NT2/D1 (cell line): Measurements from ENCODE around the gene GLT8D2.

Source experiments
- DNase-seq: peaks from one replicate; pipeline ENCODE4 v3.0.0-alpha.2; 2011; ENCODE audit warnings: low read depth, low spot score
- H3K27me3 ChIP-seq: 2 replicates; pipeline ENCODE4 v1.6.0; 2011; ENCODE audit warnings: mild to moderate bottlenecking; ENCODE audit not compliant: insufficient read length, insufficient read depth
- H3K36me3 ChIP-seq: 2 replicates; pipeline ENCODE4 v1.6.1; 2011; ENCODE audit warnings: mild to moderate bottlenecking, low read length, mixed read lengths; ENCODE audit not compliant: insufficient read depth, insufficient read length
- H3K4me1 ChIP-seq: 2 replicates; pipeline ENCODE4 v1.5.1; 2011; ENCODE audit not compliant: insufficient read depth, insufficient read length
- H3K4me3 ChIP-seq: 2 replicates; pipeline ENCODE4 v1.5.1; 2011; ENCODE audit warnings: low read depth; ENCODE audit not compliant: insufficient read length
- H3K9ac ChIP-seq: 2 replicates; pipeline ENCODE4 v1.6.0; 2011; ENCODE audit warnings: low read depth; ENCODE audit not compliant: insufficient read length
- H3K9me3 ChIP-seq: 2 replicates; pipeline ENCODE4 v1.5.1; 2011; ENCODE audit warnings: mild to moderate bottlenecking, low read length; ENCODE audit not compliant: insufficient read depth
- SUZ12 ChIP-seq: IDR thresholded peaks from 2 replicates; pipeline ENCODE4 v1.6.1; 2011; ENCODE audit not compliant: insufficient read length, insufficient read depth; ENCODE audit errors: extremely low read depth
- YY1 ChIP-seq: IDR thresholded peaks from 2 replicates; pipeline ENCODE4 v1.6.1; 2011; ENCODE audit not compliant: insufficient read length, insufficient read depth
- ZNF274 ChIP-seq: IDR thresholded peaks from 2 replicates; pipeline ENCODE4 v1.6.1; 2011; ENCODE audit warnings: mild to moderate bottlenecking, low read depth, low read length

The GLT8D2 gene

DNA sequence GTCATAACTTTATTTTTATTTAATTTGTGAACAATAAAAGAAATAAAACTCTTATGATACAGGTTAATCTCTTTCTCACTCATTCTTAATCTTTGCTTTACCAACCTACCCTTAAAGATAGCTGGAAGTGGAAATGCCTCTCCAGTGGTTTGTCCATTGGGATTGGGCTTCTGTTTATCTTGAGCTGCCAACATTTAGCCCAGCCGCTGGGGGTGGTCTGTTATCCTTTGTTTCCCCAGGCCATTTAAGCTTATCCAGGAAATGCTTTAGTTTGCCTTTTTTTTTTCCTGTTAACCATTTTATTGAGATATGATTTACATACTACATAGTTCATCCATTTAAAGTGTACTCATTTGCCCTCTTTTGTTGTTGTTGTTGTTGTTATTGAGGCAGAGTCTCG is 76.1 kb downstream of the GLT8D2 start:
- H3K36me3 ChIP-seq, result peaks cover 88% of the 10 kb centered on the region
- no peak for DNase-seq
- H3K27me3 ChIP-seq, result no peaks in the 10 kb centered on the region
- peaks cover 2% of the 10 kb centered on the region for H3K4me1 ChIP-seq
- H3K9ac ChIP-seq, result no peak overlapping the region
- H3K9me3 ChIP-seq, result no peaks in the 10 kb centered on the region
- no peak for TF ChIP-seq SUZ12
- TF ChIP-seq ZNF274, result no peak
- TF ChIP-seq YY1, result no peak
- H3K4me3 ChIP-seq, result no peak overlapping the region

DNA sequence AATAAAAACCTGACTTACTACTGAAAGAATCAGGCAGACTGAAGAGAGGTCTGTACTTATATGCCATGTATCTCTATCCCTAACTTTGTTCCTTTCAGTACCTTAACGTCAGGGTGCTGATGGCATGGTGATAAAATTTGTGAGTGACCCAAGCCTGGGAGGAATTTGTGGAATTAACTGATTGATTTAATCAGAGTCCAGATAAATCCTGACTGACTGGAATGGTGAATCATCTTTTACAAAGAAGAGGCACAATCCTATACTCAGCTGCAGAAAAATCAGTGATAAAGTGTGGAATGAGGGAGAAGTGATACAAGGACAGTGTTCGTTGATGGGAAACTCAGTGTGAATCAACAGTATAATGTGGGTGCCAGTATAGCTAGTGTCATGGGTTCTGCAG is 80.6 kb downstream of the GLT8D2 start:
- Histone ChIP-seq H3K9ac (no peak overlapping the region), H3K9me3 (no peaks in the 10 kb centered on the region), H3K27me3 (no peaks in the 10 kb centered on the region), H3K4me3 (no peak overlapping the region), H3K4me1 (peaks cover 2% of the 10 kb centered on the region), H3K36me3 (peaks cover 74% of the 10 kb centered on the region)
- TF ChIP-seq YY1, result no peak
- TF ChIP-seq ZNF274, result no peak
- no peak for TF ChIP-seq SUZ12
- DNase-seq, result no peak

DNA sequence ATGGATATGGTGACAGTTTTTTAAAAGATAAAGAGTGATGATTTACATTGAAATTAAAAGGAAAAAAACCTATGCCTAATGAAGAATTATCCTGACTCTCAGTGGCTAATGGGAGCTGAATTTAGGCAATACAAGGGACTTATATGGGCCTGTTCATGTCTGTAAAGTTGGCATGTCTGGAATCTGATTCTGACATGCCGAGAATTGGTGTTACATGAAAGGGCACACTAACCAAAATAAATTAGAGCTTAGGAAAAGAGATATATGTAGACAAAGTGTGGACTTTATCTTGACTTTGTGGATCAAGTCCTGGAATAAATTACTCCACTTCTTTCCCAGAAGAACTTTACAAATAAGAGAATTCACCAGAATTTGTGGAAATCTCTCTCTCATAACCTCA is 83.3 kb downstream of the GLT8D2 start:
- DNase-seq, result no peak
- Histone ChIP-seq H3K36me3 (peaks cover 72% of the 10 kb centered on the region), H3K4me1 (peaks cover 2% of the 10 kb centered on the region), H3K27me3 (no peaks in the 10 kb centered on the region), H3K9me3 (no peaks in the 10 kb centered on the region), H3K9ac (peak overlapping the region; percentile 93), H3K4me3 (peak overlapping the region; percentile 90)
- TF ChIP-seq SUZ12, result no peak
- TF ChIP-seq YY1, result no peak
- TF ChIP-seq ZNF274, result no peak

DNA sequence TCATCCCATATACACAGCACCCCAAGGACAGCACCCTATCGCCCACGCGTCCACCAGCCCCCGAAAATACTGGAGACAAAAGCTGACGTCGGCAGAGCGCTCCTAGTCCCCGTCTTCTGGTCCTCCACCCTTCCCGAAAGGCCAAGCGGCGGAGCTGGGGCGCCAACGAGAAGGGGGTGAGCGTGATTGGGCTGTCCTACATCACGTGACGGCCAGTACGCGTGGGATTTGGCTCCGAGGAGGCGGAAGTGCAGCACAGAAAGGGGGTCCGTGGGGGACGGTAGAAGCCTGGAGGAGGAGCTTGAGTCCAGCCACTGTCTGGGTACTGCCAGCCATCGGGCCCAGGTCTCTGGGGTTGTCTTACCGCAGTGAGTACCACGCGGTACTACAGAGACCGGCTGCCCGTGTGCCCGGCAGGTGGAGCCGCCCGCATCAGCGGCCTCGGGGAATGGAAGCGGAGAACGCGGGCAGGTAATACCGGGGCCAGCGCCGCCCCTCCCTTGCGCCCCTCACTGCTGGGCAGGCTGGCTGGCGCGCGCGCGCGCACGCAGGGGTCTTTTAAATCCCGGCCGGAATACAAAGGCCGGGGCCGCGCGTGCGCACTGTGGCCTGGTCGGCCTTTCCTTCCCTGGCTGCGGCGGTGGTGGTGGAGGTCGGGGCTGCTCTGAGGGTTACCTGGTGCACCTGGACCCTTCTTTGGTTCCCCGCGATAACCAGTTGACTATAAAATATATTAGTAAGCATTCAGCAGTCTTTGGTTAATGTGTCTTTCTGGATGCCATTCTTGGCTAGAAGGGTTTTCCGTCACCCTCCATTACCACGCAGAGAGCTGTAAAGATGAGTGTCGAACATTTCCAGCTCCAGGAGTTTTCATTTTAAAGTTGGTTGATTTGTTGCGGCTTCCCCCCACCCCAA is 84.1 kb downstream of the GLT8D2 start, which contains the start of gene TDG:
TDG (plus strand) TSS at position 283 of the 915 bp plus-strand sequence; CDS start at position 449, 166 bp downstream.
- Histone ChIP-seq H3K4me1 (peaks cover 2% of the 10 kb centered on the region), H3K9me3 (no peaks in the 10 kb centered on the region), H3K36me3 (peaks cover 64% of the 10 kb centered on the region), H3K27me3 (no peaks in the 10 kb centered on the region), H3K9ac (peak within 1 kb of the TSS; percentile 93), H3K4me3 (peak within 1 kb of the TSS; percentile 90)
- peak; percentile 98 for DNase-seq
- no peak for TF ChIP-seq YY1
- TF ChIP-seq ZNF274, result no peak
- TF ChIP-seq SUZ12, result no peak

DNA sequence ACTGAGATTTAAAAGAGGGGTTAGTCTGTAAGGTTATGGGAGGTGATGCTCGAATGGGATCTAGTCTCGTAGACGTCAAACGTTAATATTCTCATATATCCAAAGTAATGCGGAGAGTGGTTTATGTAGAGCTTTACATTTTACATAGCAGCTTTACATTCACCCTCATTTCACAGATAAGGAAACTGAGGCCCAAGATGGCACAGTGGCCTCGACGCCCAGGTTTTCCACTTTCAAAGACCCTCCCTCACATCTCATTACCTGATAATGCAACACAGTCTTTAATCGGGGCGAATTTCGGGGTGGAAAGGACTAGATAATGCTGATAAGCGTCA is 84.8 kb downstream of the GLT8D2 start:
- H3K4me1 ChIP-seq, result peaks cover 2% of the 10 kb centered on the region

DNA sequence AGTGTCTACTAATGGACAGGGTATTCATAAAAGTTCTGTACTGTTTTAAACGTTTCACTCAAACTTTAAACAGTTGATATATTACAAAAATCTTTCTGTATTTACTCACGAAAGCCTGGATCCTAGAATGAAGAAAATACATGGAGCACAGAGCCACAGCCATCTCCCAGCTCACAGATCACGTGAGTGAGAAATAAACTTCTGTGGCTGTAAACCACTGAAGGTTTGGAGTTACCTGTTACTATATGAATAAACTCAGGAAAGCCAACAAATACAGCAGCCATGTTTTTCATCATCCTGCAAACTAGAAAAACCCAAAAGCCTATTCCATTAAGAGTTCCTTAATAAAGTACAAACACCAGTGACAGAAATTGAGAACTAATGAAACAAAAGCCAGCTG is 85.2 kb downstream of the GLT8D2 start:
- H3K36me3 ChIP-seq, result peaks cover 53% of the 10 kb centered on the region
- no peak for TF ChIP-seq ZNF274
- TF ChIP-seq SUZ12, result no peak
- TF ChIP-seq YY1, result no peak
- DNase-seq, result no peak

More for the DNA sequence above, 84.8 kb downstream of the GLT8D2 start:
- no peak for DNase-seq
- peak overlapping the region; percentile 90 for H3K4me3 ChIP-seq
- peaks cover 57% of the 10 kb centered on the region for H3K36me3 ChIP-seq
- TF ChIP-seq ZNF274 (no peak), YY1 (no peak), SUZ12 (no peak)
- H3K9me3 ChIP-seq, result no peaks in the 10 kb centered on the region
- H3K27me3 ChIP-seq, result no peaks in the 10 kb centered on the region
- H3K9ac ChIP-seq, result peak overlapping the region; percentile 93

DNA sequence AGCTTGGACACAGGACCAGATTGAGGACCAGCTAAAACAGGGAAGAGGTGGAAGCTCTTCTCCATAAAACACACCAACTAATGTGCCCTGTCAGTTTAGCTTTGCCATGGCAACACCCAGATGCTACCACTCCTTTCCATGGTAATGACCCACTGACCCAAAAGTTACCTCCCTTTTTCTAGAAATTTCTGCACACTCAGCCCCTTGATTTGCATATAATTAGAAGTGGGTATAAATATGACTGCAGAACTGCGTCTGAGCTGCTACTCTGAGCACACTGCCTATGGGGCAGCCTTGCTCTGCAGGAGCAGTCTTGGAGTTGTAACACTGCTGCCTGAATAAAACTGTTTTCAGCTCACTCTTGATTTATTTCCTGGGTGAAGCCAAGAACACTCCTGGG is 87.5 kb downstream of the GLT8D2 start:
- TF ChIP-seq ZNF274 (no peak), SUZ12 (no peak), YY1 (no peak)
- peaks cover 30% of the 10 kb centered on the region for H3K36me3 ChIP-seq
- no peak for DNase-seq
- H3K4me1 ChIP-seq, result no peaks in the 10 kb centered on the region
- H3K9me3 ChIP-seq, result no peaks in the 10 kb centered on the region
- no peak overlapping the region for H3K9ac ChIP-seq
- no peak overlapping the region for H3K4me3 ChIP-seq
- no peaks in the 10 kb centered on the region for H3K27me3 ChIP-seq

More for the DNA sequence above, 85.2 kb downstream of the GLT8D2 start:
- Histone ChIP-seq H3K9me3 (no peaks in the 10 kb centered on the region), H3K9ac (peak overlapping the region; percentile 93), H3K27me3 (no peaks in the 10 kb centered on the region), H3K4me1 (peaks cover 2% of the 10 kb centered on the region), H3K4me3 (peak overlapping the region; percentile 90)
